GM23338 (cell line): ENCODE results near the gene CGNL1.

Experiments
- CTCF ChIP-seq, 2 experiments: fragments of 200-600 bp in 1 of 2; sonication (generic) in 1 of 2; conservative IDR thresholded peaks; 2 replicates each; pipeline versions ENCODE4 v1.5.1 to v1.6.1; 2016 to 2017; ENCODE audit warnings: antibody characterized with exemption in 2 of 2, low read depth in 2 of 2, mild to moderate bottlenecking in 2 of 2, moderate library complexity in 1 of 2
- EZH2 ChIP-seq: fragments of 200-600 bp; sonication (generic); IDR thresholded peaks from one replicate; pipeline ENCODE4 v1.8.0; 2017; ENCODE audit warnings: antibody characterized with exemption, mild to moderate bottlenecking, low read depth; ENCODE audit not compliant: unreplicated experiment
- EZH2phosphoT487 ChIP-seq: fragments of 200-600 bp; sonication (generic); IDR thresholded peaks from one replicate; pipeline ENCODE4 v1.8.1; 2018; ENCODE audit warnings: antibody characterized with exemption; ENCODE audit not compliant: unreplicated experiment
- JUNB ChIP-seq: IDR thresholded peaks from one replicate; pipeline ENCODE4 v1.6.1; 2016; ENCODE audit warnings: antibody characterized with exemption; ENCODE audit not compliant: unreplicated experiment
- NANOG ChIP-seq: IDR thresholded peaks from 2 replicates; pipeline ENCODE4 v1.6.1; 2016; ENCODE audit warnings: antibody characterized with exemption, borderline replicate concordance
- POLR2AphosphoS5 ChIP-seq: IDR thresholded peaks from 2 replicates; pipeline ENCODE4 v1.6.1; 2016; ENCODE audit warnings: antibody characterized with exemption, low read depth
- TF ChIP-seq, protein P1 (sequence below): IDR thresholded peaks from 2 replicates; pipeline ENCODE4 v1.6.1; 2016; ENCODE audit warnings: antibody characterized with exemption
- TF ChIP-seq, protein P2 (sequence below): IDR thresholded peaks from one replicate; pipeline ENCODE4 v1.6.1; 2018; ENCODE audit warnings: antibody characterized with exemption; ENCODE audit not compliant: unreplicated experiment

DNA sequence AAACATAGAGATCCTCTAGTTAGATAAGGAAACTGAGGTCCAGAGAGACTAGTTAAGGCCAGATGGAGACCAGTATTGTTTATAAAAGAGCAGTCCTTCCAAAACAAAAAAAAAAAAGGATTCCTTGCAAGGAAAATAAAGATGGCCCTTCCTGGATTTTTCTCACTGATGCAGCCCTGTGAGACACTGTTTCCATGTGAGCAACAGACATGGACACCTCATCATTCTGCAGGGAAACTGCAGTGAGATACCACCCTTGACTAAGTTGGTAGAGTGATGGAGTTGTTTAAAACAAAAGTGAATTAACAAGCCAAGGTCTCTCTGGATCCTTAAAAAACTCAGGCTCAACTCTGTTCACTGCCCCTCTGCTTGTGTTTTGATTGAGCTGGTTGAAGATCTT is 149.8 kb downstream of the CGNL1 start:
- no peak for TF ChIP-seq EZH2
- no peak for TF ChIP-seq JUNB
- no peak for TF ChIP-seq CTCF (conservative IDR thresholded peaks at IDR 0.05; ENCODE audit: low read depth in 2 of 2)
- TF ChIP-seq POLR2AphosphoS5, result no peak
- TF ChIP-seq, protein P1, sequence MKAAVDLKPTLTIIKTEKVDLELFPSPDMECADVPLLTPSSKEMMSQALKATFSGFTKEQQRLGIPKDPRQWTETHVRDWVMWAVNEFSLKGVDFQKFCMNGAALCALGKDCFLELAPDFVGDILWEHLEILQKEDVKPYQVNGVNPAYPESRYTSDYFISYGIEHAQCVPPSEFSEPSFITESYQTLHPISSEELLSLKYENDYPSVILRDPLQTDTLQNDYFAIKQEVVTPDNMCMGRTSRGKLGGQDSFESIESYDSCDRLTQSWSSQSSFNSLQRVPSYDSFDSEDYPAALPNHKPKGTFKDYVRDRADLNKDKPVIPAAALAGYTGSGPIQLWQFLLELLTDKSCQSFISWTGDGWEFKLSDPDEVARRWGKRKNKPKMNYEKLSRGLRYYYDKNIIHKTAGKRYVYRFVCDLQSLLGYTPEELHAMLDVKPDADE, result no peak
- TF ChIP-seq, protein P2, sequence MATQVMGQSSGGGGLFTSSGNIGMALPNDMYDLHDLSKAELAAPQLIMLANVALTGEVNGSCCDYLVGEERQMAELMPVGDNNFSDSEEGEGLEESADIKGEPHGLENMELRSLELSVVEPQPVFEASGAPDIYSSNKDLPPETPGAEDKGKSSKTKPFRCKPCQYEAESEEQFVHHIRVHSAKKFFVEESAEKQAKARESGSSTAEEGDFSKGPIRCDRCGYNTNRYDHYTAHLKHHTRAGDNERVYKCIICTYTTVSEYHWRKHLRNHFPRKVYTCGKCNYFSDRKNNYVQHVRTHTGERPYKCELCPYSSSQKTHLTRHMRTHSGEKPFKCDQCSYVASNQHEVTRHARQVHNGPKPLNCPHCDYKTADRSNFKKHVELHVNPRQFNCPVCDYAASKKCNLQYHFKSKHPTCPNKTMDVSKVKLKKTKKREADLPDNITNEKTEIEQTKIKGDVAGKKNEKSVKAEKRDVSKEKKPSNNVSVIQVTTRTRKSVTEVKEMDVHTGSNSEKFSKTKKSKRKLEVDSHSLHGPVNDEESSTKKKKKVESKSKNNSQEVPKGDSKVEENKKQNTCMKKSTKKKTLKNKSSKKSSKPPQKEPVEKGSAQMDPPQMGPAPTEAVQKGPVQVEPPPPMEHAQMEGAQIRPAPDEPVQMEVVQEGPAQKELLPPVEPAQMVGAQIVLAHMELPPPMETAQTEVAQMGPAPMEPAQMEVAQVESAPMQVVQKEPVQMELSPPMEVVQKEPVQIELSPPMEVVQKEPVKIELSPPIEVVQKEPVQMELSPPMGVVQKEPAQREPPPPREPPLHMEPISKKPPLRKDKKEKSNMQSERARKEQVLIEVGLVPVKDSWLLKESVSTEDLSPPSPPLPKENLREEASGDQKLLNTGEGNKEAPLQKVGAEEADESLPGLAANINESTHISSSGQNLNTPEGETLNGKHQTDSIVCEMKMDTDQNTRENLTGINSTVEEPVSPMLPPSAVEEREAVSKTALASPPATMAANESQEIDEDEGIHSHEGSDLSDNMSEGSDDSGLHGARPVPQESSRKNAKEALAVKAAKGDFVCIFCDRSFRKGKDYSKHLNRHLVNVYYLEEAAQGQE, result no peak
- no peak for TF ChIP-seq NANOG
- no peak for TF ChIP-seq EZH2phosphoT487
